Fibroblast of skin of right quadriceps (primary cell): Measurements from ENCODE around the gene C1QBP.
"Not testable (repeated sequence)": the region's sequence is repeated elsewhere in the genome, so short reads cannot be mapped to it uniquely, and the experiment has no call there.

ENCODE experiments used
- DNase-seq: peaks from one replicate; pipeline ENCODE4 v3.0.0-alpha.2; 2013

The C1QBP gene

DNA sequence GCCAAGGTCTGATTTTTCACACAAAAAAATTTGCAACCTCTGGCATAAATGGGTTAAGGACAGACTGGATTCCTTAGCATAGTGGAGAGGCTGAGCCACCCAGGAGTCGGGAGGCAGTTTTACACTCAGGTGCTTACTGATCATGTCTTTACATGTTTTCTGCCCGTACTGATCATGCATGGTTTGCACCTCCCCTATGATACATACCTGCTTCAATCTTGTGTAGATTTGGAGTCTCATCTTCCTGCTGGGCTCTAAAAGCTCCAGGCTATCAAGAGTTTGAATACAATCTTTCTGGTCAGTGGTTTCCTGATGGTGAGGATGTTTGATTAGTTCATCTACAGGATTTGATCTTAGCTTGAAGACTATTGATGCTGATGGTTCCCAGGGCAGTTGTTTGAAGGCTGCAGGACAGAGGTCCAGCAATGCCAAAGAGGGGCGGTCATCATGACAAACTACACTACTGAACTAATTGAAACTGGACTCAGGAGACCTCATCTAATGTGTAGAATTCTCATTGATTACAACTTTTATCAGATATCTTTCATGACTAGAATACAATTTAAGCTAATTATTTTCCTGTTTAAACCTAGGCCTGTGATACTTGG lies 6.9 kb downstream of the C1QBP start:
- no peak for DNase-seq

DNA sequence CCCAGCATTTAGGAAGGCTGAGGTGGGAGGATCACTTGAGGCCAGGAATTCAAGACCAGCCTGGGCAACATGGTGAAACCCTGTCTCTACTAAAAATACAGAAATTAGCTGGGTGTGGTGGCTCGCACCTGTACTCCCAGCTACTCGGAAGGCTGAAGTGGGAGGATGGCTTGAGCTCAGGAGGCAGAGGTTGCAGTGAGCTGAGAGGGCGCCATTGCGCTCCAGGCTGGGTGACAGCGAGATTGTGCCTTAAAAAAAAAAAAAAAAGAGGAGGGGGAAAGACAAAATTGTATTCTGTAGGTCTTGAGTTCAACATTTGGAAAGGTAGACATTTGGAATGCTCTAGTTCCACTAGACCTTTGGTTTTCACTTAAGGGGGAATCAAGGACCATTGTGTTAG lies 7.7 kb downstream of the C1QBP start:
- DNase-seq: not testable (repeated sequence)

DNA sequence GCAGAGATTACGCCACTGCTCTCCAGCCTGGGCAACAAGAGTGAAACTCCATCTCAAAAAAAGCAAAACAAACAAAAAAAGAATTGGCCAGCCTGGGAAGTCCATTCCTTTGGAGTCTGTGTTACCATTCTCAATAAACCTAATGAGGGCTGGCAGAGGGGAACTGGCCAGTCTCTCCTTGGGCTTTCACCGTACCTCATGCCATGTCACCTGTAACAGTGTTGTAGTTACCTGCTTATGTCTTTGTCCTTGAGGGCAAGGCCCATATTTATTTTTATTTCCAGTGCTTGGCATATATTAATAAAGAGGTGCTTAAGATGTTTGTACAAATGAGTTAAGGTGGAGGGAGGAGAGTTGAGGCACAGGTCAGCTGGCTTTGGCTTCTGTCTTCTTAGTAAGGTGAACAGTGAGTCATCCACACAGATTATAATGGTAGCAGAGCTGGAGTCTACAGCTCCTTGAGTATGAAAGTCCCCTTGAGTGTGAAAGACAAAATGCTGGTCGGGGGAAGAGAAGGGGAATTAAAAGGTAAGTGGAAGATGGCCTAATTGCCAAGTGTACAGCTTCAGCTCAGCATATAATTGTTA lies 8.4 kb downstream of the C1QBP start:
- no peak for DNase-seq

DNA sequence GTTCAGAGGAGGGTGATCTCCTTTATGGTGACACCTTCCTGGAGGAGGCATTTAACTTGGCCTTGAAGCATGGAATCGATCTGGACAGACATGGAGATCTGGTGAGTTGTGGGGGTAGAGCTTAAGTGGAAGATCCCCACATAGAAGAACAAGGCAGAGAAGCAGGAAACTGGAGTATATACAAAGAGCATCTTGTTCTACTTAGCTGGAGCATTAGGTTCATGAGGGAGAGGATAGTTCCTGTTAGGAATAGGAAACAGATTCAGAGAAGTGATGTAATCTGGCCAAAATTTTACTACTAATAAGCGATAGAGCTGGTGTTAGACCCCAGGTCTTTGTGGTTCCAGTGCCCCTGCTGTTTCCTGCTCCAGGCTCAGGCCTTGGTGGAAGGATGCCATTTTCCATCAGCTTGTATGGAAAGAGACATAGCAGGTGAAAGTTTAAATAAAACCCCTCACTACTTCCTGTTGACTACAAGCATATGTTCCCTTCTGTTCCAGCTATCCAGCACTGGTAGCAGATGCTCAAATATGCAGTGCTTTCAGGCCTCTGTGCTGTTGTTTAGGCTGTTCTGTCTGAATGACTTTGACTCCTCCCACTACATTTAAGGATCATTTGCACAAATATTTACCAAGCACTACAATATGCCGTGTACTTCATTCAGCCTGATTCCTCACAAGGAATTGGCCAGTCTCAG lies 9.6 kb downstream of the C1QBP start:
- DNase-seq: no peak

DNA sequence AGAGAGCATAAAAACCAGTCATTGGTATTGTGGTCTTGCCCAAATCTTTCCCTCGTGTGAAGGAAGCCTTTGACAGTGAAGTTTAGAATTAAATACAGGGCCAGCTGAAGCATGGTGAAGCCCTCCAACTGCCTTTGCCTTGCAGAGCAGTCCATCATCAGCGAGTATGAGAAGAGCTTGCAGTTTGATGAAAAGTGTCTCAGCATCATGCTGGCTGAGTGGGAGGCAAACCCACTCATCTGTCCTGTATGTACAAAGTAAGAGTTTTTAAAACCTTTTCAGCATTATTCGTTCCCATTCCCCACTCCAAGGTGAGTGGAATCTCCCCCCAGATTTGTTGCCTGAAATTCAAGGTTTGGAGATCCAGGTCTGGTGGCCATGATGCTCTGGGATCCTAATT lies 13.1 kb downstream of the C1QBP start:
- DNase-seq: no peak

DNA sequence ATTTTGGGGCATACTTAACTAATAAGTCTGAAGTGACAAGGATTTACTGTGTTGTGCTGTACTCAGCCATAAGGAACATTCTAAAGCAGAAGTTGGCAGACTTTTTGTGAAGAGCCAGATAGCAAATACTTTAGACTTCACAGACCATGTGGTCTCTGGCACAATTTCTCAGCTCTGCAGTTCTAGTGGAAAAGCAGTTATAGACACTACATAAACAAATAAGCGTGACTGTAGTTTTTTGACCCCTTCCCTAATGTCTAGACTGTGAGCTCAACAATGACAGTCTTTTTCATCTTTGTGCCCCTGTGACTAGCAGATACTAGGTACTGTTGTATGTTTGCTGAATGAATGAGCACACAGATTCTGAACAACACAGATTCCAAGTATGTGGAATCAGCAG lies 14.0 kb downstream of the C1QBP start:
- DNase-seq: no peak

DNA sequence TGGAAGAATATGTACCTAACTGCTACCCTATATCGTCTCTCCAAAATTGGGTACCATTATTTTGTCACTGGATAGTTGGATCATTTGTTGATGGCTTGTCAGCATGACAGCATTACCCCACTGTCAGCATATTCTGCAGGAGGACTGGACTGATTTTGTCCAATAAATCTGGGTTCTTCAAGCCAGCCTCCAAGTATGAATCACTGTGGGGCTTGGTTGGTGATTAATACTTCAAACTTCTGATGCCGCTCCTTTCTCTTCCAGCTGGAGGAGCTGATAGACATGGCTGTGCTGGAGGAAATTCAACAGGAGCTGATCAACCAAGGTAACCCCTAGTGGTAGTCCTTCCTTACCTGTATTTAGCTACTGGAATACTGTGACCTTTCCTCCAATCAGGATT lies 16.4 kb downstream of the C1QBP start:
- peak; percentile 70 for DNase-seq

DNA sequence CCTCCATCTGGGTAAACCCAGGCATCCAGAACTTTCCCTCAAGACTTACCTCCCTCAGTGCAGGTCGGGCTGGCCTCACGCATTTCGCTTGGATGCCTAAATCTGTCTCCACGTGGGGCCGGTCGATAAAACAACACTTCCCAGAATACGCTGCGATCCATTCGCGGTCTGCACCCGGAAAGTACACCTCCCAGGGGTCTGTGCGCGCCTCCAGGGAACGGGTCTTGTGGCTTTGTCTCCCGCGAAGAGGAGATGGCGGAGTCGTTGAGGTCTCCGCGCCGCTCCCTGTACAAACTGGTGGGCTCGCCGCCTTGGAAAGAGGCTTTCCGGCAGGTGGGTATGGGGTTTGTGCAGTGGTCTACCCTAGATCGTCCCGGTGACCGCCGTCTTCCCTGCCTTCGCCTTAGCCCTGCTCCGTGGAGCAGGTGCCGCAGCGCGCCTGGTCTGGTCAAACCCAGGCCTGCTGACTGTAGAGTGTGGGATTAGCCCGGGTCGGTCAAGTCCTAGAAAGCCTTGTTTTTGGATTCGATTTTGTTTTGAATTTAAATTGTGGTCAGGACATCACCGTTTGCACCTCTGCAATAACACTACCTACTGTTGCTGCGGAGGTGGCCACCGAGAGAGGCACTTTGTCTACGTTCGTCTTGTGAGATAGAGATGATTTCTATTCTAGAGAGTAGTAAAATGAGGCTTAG lies 18.8 kb downstream of the C1QBP start, which contains the start of gene RPAIN:
RPAIN (plus strand) TSS at position 224 of the 695 bp plus-strand sequence; CDS start at position 253, 29 bp downstream.
- DNase-seq: peak; percentile 82

DNA sequence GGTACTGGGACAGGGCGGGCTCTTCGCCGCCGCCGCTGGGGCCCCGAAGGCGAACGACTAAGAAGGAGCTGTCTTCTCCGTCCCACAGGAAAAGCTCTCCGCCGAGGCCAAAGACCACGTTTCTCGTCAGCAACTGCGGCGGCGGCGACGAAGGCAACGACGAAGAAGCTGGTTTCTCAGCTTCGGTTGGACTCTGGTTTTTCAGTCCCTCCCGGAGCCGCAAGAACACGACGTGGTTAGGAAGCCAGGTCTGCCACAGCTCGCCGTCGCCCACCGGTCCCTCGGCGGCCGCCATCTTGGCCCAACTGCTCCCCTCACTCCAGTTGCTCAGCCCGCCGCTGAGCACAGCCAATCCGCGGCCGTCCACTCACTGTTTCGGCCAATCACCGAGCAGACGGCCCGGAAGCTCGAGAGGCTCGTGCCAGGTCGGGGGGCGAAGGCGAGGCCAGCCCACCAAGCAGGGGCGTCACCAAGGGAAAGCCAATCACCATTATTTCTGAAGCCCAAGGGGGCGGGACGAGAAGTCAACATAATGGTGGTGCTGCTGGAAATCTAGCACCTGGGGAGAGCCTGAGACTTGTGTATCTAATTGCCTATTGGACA lies 19.5 kb downstream of the C1QBP start, which contains the start of gene NUP88:
NUP88 (minus strand) TSS at position 307 of the 603 bp plus-strand sequence; CDS start at position 295, 12 bp downstream.
- DNase-seq: peak; percentile 97

DNA sequence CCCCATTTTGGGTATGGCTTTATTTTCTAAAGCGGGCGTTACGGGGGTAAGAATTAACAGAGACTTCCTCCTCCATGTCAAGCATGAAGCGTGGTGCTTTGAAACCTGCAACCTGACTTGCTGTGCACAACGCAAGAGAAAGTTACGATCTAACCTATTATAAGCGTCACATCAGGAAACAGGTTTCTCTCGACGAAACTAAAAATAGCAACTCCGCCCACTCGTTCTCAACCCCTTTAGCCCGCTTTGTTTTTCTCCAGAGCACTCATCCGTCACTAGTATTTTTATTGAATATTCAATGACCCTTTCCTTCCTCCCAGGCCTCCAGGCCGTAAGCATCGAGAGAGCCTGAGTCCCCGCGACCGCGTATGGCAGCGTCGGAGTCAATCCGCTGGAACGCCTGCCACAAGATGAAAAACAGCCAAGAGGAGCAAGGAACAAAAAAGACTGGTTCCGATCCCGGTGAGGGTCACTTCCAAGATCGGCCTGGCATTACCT lies 20.0 kb downstream of the C1QBP start:
- DNase-seq: no peak

DNA sequence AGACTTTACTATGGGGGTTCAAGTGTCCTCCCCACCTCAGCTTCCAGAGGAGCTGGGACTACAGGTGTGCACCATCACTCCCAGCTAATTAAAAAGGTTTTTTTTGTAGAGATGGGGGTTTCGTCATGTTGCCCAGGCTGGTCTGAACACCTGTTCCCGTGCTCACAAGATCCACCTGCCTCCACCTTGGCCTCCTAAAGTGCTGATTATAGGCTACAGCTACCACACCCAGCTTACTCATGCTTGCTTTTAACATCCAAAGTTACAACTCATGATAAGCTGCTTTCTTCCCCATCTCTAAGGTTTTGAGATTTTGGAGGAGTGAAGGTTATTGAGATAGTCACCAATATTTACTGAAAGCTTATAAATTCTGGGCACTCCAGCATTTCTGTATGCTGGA lies 22.1 kb downstream of the C1QBP start:
- no peak for DNase-seq

DNA sequence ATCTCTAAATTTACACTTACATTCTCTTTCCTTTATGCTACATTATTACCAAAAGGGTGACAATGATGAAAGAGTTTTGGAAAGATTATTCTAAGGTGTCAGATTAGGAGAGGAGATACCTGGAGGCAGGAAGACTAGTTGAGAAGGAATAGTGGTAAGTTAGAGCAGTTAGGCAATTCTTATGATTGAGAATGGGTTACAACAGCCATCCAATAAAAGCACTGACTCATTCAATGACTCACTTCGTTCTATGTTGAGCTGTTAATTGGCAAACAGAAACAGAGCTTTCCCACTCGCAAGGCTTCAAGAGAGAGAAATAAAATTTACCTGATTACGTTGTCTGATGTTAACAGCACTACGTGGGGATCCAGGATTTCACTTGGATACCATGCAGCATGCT lies 25.3 kb downstream of the C1QBP start:
- DNase-seq: peak; percentile 87

DNA sequence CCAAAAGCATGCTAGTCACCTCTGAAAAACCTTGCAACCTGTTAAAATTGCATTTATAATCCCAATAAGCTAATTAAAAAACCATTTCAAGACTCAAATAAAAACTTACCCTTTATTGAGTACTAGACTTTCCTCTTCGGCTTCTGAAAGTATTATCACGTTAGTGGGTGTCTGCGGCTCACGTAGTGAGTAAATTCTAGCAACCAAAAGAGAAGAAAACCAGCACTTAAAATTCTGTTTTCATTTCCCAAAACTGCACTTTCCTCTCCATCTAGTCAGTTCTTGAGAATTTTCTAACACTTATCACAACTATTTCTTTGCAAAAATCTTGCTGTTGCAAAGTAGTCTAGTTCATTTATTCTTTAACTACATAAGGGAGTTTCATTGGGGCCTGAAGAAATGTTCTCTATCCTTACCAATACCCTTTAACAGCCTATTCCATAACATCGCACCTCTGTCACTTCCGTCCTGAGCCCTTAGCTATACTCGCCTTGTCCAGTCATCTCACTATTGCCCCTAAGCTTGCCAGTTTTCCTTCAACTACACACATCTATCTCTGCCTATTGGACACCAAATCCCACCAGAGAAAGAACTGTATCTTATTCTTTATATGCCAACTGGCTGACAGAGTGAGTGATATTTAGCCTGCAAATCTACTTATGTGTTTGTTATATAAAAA lies 28.2 kb downstream of the C1QBP start:
- DNase-seq: no peak

DNA sequence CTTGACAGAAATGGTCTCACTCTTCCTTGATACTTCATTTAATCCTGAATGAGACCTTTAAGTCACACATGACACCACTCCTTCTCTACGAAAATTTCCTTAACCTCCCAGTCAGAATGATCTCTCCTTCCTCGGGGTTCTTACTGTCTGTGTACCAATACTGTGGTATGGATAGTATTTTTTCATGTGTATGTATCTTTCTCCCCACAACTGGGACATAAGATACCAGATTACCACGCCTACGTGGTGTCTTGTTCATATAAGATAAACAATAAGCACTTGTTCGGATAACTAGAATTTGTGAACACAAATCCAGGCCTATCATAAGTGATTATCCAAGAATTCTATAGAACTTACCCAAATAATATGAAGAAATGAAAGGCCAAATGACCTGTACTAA lies 30.8 kb downstream of the C1QBP start:
- no peak for DNase-seq

DNA sequence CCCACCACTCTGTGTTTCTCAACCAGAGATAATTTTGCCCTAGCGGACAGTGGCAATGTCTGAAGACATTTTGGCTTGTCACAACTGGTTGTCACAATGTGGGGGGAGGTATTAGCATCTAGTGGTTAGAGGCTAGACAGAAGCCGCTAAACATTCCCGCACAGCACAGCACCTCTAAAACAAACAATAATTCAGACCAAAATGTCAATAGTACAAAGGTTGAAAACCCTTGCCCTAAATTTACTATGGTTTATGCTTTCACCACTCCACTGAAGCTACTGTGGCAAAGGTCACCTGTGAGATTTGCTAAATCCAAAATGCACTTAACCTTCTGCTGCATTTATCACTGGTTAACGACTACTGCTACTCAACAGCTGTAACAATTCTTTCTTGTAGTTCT lies 33.6 kb downstream of the C1QBP start:
- DNase-seq: no peak

DNA sequence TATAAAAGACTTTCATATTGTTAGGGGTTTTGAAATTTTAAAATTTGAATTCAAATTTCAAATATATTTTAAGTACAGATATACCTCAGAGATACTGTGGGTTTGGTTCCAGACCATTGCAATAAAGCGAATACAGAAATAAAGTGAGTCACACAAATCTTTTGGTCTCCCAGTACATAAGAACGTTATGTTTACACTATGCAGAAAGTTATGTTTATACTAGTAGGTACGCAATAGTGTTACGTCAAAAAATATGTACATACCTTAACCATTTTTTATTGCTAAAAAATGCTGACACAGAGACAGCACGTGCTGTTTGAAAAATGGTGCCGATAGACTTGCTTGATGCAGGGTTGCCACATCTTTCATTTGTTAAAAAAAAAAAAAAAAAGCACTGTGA lies 39.2 kb downstream of the C1QBP start:
- DNase-seq: no peak

DNA sequence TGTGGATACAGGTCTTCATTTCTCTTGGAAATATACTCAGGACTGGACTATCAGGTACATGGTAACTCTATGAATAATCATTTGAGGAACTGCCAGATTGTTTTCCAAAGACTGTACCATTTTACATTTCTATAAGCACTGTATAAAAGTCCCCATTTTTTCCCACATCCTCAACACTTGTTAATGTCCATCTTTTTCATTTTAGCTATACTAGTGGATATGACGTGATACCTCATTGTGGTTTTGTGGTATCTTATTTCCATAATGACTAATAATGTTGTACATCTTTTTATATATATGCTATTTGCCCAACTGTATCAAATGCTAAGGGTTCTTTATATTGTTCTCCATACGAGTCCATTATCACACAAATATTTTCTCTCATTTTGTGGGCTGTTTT lies 42.3 kb downstream of the C1QBP start:
- DNase-seq: no peak

DNA sequence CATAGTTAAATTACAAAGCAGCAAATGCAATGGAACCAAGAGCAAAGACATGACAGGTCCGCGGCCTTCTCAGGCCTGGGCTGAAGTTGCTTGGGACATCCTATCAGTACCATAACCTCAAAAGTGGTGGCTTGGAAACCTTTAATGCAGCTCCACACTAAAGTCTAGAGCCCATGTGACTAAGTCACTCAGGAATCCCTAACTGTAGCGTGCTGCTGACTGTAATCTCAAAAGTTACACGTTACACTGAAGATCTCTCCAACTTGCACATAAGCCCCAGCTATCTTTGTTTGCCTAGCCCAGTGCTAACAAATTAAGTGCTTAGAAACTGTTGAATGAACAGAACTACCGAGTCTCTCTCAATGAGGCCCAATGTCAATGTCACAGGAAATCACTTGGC lies 47.3 kb downstream of the C1QBP start:
- DNase-seq: no peak
